WERI-Rb-1 (cell line): Measurements from ENCODE around the gene ITSN1.

Experiments
- DNase-seq: peaks from one replicate; pipeline ENCODE4 v3.0.0-alpha.2; 2020
- H3K27ac ChIP-seq: fragments of 250-450 bp; sonication (Bioruptor Pico); 2 replicates; pipeline ENCODE4 v1.5.1; 2020; ENCODE audit warnings: mild to moderate bottlenecking, moderate library complexity
- H3K27me3 ChIP-seq: fragments of 250-450 bp; sonication (Bioruptor Pico); 2 replicates; pipeline ENCODE4 v1.5.1; 2021; ENCODE audit warnings: mild to moderate bottlenecking, low read depth, moderate library complexity; ENCODE audit not compliant: insufficient read depth, severe bottlenecking
- H3K36me3 ChIP-seq: fragments of 250-450 bp; sonication (Bioruptor Pico); 2 replicates; pipeline ENCODE4 v1.5.1; 2020; ENCODE audit warnings: mild to moderate bottlenecking, moderate library complexity
- H3K4me3 ChIP-seq: 2 replicates; pipeline ENCODE4 v1.5.1; 2011; ENCODE audit warnings: low read depth, mild to moderate bottlenecking, control low read depth, low read length
- H3K9me3 ChIP-seq: fragments of 250-450 bp; sonication (Bioruptor Pico); 2 replicates; pipeline ENCODE4 v1.5.1; 2021; ENCODE audit warnings: mild to moderate bottlenecking, moderate library complexity; ENCODE audit not compliant: severe bottlenecking
- TF ChIP-seq, protein P1 (sequence below): IDR thresholded peaks from 2 replicates; pipeline ENCODE4 v1.5.1; 2011; ENCODE audit warnings: low read depth, mild to moderate bottlenecking, control low read depth, inconsistent platforms, low read length

The ITSN1 gene

DNA sequence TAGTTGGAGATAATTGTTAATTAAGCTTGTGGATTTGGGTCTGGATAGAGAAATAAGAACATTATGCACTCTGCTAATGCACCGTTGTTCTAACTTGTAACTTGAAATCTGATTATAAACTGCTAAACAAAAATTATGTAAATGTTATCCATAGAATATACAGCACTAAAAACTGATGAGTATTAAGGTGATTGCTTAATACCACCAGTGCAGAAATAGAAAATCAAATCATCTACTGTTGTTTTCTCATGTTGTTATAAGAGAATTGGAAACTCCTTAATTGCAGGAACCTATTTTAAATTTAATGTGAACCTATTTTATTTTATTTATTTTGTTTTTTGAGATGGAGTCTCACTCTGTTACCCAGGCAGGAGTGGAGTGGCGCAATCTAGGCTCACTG lies 125.7 kb downstream of the ITSN1 start:
- DNase-seq = no peak
- no peak overlapping the region for H3K4me3 ChIP-seq
- no peaks in the 10 kb centered on the region for H3K27me3 ChIP-seq
- no peak overlapping the region for H3K27ac ChIP-seq
- H3K36me3 ChIP-seq = peaks cover 39% of the 10 kb centered on the region
- TF ChIP-seq, protein P1, sequence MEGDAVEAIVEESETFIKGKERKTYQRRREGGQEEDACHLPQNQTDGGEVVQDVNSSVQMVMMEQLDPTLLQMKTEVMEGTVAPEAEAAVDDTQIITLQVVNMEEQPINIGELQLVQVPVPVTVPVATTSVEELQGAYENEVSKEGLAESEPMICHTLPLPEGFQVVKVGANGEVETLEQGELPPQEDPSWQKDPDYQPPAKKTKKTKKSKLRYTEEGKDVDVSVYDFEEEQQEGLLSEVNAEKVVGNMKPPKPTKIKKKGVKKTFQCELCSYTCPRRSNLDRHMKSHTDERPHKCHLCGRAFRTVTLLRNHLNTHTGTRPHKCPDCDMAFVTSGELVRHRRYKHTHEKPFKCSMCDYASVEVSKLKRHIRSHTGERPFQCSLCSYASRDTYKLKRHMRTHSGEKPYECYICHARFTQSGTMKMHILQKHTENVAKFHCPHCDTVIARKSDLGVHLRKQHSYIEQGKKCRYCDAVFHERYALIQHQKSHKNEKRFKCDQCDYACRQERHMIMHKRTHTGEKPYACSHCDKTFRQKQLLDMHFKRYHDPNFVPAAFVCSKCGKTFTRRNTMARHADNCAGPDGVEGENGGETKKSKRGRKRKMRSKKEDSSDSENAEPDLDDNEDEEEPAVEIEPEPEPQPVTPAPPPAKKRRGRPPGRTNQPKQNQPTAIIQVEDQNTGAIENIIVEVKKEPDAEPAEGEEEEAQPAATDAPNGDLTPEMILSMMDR = no peak
- H3K9me3 ChIP-seq = no peaks in the 10 kb centered on the region

DNA sequence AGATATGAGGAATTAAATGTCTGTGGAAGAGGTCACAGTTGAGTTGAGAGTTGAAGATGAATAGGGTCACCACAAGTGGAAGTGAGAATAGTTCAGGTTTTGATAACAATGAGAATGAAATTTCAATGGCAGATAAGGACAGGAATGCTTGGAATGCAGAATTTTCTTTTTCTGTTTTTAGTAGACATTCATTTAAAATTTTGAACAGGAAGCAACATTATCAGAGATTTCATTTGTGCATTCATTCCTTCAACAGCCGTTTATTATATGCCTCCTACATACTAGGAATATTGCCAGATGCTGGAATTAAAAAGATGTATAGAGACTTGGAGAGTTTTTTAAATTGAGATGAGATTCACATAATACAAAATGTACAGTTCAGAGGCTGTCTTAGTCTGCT lies 126.8 kb downstream of the ITSN1 start:
- DNase-seq = no peak
- no peaks in the 10 kb centered on the region for H3K27me3 ChIP-seq
- H3K9me3 ChIP-seq = no peaks in the 10 kb centered on the region
- peaks cover 43% of the 10 kb centered on the region for H3K36me3 ChIP-seq
- H3K4me3 ChIP-seq = no peak overlapping the region
- H3K27ac ChIP-seq = no peak overlapping the region
- TF ChIP-seq, protein P1 = no peak

DNA sequence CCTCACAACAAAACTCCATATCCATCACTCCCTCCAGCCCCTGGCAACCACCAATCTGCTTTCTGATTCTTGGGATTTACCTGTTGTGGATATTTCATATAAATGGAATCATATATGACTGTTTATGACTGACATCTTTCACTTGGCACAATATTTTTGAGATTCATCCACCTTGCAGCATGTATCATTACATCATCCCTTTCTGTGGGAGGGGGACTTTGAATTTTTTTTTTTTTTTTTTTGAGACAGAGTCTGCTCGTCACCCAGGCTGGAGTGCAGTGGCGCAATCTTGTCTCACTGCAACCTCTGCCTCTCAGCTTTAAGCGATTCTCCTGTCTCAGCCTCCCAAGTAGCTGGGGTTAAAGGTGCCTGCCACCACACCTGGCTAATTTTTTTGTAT lies 128.2 kb downstream of the ITSN1 start:
- TF ChIP-seq, protein P1 = no peak
- no peak overlapping the region for H3K27ac ChIP-seq
- no peaks in the 10 kb centered on the region for H3K9me3 ChIP-seq
- no peaks in the 10 kb centered on the region for H3K27me3 ChIP-seq
- no peak for DNase-seq
- H3K4me3 ChIP-seq = no peak overlapping the region
- peaks cover 53% of the 10 kb centered on the region for H3K36me3 ChIP-seq

DNA sequence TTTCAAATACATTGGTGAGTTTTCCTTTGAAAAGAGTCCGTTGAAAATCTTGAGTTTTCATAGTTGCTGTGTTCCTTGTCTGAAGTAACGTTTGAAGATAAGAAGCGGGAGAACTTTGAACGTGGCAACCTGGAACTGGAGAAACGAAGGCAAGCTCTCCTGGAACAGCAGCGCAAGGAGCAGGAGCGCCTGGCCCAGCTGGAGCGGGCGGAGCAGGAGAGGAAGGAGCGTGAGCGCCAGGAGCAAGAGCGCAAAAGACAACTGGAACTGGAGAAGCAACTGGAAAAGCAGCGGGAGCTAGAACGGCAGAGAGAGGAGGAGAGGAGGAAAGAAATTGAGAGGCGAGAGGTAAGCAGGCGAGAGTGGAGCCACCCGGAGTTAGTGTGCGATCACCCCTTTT lies 129.7 kb downstream of the ITSN1 start:
- H3K9me3 ChIP-seq = no peaks in the 10 kb centered on the region
- TF ChIP-seq, protein P1 = no peak
- H3K36me3 ChIP-seq = peaks cover 50% of the 10 kb centered on the region
- no peaks in the 10 kb centered on the region for H3K27me3 ChIP-seq
- H3K27ac ChIP-seq = no peak overlapping the region
- no peak for DNase-seq
- no peak overlapping the region for H3K4me3 ChIP-seq

DNA sequence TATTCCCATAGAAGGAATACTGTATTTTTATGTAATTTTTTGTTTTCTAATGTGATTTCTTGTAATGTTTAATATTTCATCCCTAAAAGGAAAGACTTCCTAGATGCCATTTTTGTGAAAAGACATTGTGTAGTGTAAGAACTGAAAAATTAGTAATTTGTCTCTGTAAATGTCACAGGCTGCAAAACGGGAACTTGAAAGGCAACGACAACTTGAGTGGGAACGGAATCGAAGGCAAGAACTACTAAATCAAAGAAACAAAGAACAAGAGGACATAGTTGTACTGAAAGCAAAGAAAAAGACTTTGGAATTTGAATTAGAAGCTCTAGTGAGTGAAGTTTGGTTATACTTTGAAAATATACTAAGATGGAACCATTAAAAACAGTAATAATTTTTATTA lies 132.2 kb downstream of the ITSN1 start:
- H3K9me3 ChIP-seq = peaks cover 3% of the 10 kb centered on the region
- DNase-seq = no peak
- TF ChIP-seq, protein P1 = no peak
- H3K27me3 ChIP-seq = no peaks in the 10 kb centered on the region
- no peak overlapping the region for H3K4me3 ChIP-seq
- H3K27ac ChIP-seq = no peak overlapping the region
- peaks cover 55% of the 10 kb centered on the region for H3K36me3 ChIP-seq

DNA sequence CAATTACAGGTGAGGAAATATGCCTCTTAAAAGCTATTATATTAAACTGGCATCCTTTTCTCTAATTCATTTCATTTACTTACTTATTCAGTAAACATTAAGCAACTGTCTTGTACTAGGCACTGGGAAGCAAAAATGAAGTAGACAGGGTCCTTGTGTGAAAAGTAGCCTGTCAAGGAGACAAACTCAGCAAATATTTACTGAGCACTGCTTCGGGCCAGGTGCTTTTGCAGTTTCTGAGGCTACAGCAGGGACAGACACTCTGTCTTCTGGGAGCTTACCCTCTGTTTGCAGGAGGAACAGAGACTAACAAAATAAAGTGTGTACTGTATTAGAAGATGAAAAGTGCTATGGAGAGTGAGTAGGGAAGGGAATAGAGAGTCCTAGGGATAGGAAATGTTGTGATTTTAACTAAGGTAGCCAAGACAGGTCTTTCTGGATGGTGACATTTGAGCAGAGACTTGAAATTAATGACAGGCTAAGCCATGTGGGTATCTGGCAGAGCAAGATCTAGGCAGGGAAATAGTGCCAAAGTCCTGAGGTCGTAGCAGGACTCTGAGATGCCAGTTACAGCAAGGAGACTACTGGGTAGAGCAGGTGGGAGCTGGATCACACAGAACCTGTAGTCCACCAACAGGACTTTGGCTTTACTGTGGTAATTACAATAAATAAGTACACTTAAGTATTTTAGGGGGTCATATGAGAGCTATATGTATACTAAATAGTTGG lies 133.0 kb downstream of the ITSN1 start:
- Histone ChIP-seq H3K4me3 (no peak overlapping the region), H3K27me3 (no peaks in the 10 kb centered on the region), H3K27ac (no peak overlapping the region), H3K9me3 (peaks cover 3% of the 10 kb centered on the region), H3K36me3 (peaks cover 56% of the 10 kb centered on the region)
- DNase-seq = no peak
- TF ChIP-seq, protein P1 = no peak
